NCI-H446 (cell line): ENCODE data around the gene GPR55.
"Not testable (repeated sequence)": the region's sequence is repeated elsewhere in the genome, so short reads cannot be mapped to it uniquely, and the experiment has no call there.

Experiments used
- DNase-seq, 2 experiments: peaks; one replicate each; lab custom pipeline; 2025; lab: John Stamatoyannopoulos, UW

GPR55 gene, protein sequence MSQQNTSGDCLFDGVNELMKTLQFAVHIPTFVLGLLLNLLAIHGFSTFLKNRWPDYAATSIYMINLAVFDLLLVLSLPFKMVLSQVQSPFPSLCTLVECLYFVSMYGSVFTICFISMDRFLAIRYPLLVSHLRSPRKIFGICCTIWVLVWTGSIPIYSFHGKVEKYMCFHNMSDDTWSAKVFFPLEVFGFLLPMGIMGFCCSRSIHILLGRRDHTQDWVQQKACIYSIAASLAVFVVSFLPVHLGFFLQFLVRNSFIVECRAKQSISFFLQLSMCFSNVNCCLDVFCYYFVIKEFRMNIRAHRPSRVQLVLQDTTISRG

DNA sequence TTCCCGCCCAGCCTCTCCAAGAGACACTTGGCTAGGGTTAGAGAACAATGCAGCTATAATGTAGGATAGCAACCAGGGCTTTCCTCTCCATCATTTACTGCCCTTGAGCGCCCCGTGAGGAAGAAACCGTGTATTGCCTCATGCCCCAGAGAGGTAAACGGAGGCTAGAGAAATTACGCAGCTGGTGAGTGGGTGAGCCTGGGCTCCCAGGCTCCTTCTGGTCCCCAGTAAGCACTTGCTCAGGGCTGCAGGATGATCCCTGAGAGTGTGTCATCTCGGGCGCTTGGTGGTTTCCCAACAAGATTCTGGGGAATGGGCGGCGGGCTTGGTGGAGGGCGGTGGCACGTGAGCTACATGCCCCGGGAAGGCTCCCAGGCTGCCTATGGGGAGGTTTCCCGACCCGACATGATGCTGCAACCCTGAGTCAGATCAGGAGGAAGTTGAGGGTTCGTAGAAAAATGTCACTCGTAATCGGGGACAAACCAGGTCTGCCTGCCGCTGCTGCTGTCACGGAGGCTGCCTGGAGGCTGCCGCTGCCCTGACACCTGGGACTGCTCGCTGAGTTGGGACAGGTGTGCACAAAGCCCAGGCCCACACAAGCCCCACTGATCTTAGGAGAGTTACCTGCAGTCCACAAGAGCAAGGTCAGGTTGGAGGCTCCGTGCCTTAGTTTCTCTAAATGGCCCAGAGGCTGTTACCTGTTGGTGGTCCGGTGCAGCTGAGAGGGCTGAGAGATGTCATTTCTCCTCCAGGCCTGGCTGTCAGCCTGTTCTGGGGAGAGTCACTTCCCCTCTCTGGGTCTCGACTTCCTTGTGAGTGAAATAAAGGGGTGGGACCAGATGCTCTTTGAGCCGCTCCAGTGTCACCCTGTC lies at the start of gene GPR55:
Gene GPR55 (minus strand): TSS at position 773 of the 872 bp plus-strand sequence. CDS start 14,280 bp downstream, outside the sequence.
- DNase-seq, result no peak

DNA sequence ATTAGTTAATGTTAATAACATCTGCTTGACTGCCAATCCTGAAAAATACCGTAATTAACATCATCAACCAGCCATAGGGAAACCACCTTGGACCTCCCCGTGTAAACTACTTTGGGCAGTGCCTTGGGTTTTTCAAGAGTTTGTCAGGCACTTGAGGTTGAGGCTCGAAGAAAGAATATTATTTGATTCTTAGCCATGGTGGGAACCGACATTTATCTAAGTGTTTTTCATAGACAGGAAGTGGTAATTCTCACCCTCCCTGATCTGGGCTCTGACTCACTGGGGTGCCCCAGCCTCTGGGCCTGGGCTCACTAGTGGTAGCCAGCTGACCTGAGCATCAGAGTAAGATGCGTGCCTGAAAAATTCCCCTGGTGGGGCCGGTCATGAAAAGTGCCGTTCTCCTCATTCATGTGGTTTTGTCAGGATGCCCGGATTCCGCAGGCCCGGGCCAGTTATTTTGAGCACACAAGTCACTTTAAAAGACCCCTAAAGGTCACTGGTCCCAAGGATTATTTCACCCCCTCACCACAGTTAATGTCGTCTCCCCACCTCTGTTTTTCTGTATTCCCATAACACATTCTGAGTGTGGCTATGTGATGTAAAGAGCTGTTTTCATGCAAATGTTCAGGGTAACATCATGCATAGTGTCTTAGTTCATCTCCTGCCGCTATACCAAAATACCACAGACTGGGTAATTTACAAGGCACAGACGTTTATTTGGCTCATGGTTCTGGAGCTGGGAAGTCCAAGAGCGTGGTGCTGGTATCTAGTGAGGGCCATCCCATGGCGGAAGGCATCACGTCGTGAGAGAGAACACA lies 49.3 kb upstream of the GPR55 start:
- no peak for DNase-seq

DNA sequence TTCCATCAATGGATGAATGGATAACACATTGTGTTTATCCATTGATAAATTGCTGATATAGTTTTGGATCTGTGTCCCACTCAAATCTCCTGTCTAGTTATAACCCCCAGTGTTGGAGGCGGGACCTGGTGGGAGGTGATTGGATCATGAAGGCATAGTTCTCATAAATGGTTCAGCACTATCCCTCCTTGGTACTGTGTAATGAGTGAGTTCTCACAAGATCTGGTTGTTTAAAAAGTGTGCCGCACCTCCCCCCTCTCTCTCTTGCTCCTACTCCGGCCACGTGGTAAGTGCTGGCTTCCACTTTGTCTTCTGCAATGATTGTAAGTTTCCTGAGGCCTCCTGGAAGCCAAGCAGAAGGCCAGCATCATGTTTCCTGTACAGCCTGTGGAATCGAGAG lies 47.0 kb upstream of the GPR55 start:
- DNase-seq, result no peak

DNA sequence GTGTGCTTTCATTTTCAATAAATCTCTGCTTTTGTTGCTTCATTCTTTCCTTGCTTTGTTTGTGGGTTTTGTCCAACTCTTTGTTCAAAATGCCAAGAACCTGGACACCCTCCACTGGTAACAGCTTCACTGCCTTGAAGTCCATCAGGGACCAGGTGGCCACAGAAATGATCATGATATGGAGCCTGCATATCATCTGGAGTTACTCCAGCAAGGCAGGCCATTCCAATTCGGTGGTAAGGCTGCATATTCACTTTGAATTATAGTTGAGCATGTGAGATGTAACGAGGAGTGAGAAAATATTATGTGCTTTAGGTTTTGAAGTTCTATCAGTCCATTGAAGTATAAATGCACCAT lies 44.6 kb upstream of the GPR55 start:
- DNase-seq, result no peak

DNA sequence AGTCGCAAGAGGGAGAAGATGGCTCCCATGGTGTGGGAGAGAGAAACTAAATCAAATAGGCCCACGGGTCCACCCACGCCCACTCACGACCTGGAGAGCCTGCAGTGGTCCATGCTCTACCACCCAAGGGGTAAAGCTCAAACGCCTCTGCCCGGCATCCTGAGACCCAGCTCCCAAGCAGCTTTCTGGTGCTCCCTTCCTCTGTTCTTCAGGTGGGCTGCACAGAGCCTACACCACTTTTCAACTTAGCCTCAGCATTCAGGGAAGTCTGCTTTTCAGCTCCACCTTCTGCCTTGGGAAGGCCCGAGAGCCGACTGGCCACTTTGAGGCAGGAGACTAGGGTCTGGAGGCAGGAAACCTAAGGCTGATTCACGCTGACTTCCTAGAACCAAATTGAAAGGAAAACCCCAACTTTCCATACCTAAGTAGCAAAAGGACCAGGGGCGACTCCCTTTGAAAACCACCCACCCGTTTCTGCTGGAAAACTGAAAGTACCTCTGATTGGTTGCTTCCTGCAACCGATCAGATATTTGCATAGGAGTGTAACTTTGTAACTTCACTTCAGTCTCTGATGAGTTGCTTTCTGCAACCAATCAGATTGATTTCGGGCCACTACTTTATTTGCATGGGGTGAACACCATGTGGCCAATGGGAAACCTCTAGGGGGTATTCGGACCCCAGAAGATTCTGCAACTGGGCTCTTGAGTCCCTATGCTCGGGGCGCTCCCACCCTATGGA lies 44.0 kb upstream of the GPR55 start:
- DNase-seq, result no peak

DNA sequence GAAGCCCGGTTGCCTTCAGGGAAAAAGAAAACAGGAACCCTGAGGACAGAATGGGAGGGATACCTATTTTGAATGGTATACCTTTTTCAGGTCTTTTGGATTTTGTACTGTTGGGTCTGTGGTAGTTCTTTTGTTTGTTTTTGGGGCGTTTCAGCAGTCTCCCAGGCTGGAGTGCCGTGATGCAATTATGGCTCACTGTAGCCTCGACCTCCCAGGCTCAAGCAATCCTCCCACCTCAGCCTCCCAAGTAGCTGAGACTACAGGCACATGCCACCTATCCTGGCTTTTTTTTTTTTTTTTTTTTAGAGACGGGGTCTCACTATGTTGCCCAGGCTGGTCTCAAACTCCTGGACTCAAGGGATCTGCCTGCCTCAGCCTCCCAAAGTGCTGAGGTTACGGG lies 43.3 kb upstream of the GPR55 start:
- not testable (repeated sequence) for DNase-seq

DNA sequence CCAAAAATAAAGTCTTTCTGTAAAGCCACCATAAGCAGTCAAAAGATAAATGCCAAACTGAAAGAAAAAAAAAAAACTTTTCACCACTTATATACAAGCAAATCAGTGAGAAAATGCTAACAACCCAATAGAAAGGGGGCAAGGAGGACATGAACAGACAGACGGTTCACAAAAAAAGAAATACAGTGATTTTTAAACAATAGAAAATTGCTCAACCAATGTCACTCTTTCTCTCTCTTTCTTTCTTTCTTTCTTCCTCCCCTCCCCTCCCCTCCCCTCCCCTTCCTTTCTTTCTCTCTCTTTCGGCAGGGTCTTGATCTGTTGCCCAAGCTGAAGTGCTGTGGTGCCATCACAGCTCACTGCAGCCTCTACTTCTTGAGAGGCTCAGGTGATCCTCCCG lies 42.1 kb upstream of the GPR55 start:
- no peak for DNase-seq

DNA sequence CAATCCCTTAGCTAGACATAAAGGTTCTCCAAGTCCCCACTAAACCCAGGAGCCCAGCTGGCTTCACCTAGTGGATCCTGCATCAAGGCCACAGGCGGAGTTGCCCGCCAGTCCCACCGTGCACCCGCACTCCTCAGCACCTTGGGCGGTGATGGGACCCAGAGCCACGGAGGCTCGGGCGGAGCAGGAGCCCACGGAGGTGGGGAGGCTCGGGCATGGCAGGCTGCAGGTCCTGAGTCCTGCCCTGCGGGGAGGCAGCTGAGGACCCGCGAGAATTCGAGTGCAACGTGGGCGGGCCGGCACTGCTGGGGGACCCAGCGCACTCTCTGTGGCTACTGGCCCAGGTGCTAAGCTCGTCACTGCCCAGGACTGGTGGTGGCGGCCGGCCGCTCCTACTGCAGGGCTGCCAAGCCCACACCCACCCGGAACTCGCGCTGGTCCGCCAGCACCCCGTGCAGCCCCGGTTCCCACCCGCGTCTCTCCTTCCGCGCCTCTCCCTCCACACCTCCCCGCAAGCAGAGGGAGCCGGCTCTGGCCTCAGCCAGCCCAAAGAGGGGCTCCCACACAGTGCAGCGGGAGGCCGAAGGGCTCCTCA lies 39.2 kb upstream of the GPR55 start:
- DNase-seq, result no peak

DNA sequence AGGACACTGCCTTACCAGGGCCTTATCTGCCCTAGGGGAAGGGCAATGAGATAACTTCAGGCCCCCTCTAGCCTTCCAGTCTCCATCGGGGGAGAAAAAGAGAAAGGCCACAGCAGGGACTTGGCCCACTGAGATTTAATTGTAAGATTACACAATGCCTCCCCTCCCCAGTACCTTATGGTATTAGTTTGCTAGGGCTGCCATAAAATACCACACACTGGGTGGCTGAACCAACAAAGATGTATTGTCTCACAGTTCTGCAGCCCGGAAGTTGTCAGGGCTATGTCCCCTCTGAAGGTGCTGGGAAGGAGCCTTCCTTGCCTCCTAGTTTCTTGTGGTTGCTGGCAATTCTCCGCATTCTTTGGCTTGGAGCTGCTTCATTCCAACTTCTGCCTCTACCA lies 36.0 kb upstream of the GPR55 start:
- no peak for DNase-seq

DNA sequence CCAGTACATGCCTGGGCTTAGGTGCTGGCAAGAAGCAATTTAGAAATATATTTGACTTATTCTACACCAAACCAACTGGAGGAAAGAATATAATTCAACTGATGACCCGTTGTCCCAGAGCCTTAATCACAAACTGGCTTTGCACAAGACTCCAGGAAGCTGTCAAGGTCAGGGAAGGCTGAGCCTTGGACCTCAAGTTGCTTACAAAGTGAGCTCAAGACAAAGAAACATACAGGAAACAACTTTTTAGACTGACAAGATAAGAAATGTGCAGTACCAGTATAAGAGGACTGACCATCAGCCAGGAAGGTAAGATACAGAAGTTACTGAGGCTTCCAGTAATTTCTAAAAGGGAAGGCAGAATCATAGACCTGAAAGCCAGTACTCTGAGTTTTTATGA lies 35.0 kb upstream of the GPR55 start:
- DNase-seq, result no peak

DNA sequence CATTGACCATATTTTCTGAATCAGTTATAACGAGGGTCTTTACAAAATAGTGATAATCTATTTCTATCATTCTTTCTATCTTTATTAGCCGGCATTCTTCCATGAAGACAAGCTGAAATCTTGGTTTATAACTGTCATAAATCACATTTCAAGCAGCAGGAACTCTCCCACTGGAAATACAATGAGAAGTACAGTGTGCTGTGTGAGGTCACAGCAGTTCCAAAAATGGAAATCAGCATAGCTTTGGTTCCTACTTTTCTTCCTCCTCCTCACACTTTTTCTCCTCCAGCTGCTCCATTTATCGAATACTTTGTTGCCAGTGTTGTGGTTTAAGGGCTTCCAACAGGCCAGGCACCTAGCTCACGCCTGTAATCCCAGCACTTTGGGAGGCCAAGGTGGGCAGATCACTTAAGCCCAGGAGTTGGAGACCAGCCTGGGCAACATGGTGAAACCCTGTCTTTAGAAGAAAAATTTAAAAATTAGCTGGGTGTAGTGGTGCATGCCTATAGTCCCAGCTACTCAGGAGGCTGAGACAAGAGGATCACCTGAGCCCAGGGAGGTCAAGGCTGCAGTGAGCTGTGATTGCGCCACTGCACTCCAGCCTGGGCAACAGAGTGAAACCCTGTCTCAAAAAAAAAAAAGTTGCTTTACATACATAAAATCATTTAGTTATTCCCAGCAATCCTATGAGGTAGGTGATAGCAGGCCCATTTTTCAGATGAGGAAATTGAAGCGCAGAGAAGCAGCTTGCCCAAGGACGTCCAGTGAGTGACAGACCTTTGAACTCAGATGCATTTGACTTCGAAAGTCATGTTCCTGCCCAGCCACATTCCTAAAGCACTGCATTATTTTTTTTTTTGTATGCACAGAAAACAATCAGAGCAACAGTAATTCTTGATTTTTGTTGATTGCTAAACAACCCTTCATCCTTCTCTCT lies 34.0 kb upstream of the GPR55 start:
- no peak for DNase-seq

DNA sequence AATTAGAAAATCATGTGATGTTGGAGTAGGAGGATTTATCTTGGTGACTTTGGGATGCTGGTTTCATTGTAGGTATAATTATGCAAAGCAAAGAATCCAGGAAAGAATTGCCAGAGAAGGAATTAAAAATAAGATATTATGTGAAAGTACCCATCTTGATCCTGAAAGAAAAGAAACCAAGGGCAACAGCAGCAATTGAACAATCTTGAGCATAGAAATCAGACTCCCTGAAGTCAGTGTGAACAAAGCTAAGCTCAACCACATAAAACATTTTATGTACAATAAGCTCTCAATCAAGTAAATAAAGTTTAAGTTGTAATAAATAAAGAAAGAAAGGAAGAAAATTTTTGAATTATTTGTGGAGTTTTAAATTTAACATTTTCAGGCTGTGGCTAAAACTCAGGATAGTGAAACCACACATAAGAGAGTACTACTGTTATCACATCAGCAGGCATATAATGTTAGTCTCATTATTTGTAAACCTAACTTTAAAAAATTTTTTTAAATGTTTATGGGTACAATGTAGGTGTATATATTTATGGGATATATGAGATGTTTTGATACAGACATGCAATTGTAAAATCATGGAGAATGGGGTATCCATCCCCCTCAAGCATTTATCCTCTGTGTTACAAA lies 32.8 kb upstream of the GPR55 start:
- no peak for DNase-seq

DNA sequence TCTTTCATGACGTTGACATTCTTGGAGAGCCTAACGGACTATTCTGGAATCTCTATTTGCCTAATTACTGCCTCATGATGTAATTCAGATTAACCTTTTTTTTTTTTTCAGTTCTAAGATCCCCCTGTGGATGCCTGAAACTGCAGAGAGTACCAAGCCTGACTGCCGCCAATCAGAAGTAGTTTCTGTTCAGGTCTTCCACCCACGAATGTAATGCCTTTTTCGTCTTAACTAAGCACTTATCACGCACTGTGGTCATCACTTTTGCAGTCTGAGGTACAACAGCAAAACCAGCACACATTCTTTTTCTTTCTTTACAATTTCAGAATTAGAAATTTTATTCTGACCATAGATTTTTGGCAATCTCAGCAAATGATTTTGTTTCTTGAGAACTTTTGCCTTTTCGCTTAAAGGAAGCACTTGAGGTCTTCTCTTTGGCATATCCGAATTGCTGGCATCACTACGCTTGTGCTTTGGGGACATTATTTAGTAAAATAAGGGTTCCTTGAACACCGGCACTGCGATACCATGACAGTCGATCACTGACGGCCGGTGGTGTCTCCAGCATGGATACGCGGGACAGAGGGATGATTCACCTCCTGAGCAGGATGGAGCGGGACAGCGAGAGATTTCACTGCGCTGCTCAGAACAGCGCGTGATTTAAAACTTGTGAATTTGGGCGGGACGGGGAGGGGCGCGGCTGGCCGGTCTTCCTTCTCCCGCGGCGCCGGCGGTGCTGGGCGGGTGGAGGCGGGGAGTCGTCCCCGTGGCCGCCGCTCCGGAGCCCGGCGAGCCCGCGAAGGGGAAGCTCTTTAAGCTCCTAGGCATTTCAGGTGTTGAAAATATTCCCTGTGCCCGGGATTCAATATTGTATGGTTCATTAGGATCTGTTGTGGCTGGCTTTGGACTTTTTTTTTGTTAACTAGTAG lies 32.0 kb upstream of the GPR55 start:
- no peak for DNase-seq

DNA sequence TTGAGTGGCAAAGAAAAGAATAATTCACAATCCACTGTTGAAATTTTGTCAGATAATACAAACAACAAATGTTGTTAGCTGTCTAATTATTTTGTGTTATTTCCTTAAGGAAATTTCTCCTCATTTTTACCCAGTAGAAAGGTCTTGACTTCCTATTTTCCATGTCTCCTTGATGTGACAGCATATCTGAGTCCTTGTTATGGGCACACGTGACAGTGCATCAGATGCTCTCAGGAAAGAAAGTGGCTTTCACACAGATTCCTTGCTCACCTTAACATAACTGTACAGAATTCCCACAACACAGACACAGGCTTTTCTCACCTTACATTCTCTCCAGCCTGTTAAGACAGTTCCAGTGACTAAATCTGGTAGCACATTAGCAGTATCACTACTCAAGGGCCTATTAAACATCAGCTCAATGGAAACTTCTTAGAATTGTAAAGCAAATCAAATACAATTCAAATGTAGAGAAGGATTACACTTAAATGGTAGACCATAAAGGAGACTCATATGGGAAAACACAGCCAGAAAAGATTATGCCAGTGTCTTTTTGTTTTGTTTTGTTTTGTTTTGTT lies 30.2 kb upstream of the GPR55 start:
- DNase-seq, result no peak

DNA sequence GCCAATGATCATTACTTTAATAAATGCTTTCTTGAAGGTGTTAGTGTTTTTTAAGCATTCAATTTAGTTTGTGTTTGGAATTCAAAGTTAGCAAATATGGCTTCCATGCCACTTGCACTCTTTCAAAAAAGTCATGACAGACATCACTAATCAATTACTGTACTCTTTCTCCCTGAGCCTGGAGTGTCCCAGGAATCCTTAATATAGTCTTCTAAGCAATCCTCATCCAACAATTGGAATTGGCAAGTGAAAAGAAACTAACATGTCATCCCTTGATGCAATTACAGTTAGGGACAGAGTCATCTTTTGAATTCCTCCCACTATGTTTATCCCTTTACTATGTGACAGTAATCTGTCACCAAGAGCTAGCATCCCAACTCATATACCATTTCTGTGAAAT lies 29.7 kb upstream of the GPR55 start:
- no peak for DNase-seq

DNA sequence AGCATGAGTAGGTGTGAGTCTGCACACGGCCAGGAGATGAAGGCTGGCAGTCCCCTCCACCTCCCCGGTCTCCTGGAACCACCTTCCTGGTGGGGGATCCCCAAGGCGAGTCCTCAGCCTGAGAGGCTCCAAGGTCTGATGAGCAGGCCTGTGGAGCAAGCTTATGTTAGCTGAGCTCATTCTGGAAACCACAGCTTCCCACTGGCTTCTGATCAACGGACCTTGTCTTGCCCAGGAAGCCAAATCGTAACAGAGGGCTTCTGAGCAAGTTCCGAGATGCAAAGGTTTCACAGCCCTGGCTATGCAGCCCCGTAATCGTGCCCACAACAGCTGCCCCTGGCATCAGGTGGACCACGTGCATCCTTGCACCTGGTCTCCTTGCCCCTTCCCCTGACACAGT lies 28.8 kb upstream of the GPR55 start:
- no peak for DNase-seq

DNA sequence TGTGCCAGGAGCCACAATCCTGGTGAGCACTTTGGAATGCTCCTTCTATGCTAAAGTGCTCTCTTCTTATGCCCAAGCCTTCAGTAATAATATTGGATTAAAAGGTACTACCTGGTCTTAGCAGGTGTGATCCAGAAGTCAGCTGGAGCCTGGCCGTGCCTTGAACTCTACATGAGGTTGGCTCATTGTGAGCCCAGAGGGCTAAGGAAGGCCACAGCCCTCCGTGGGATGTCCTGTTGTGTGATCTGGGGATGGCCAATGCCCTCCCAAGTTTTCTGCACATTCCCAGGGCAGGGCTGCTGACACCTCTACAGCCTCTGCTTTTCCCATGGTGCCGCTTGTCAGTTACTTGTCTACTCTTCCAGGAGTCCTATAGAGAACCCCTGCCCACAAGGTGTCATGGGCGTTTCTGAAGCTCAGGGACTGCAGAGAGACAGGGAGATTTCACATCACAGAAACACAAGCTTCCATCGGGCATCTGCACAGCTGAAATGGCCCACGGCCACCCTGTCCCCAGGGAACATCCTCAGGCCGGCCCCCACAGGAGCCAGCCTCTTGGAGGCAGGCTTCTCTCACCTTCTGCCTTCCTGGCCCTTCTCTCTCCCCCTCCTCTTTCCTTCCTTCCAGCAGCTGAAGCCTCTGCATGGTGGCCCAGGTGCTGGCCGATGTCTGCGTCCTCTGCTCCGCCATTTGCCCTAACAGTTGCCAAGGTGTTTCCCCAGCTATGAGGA lies 27.3 kb upstream of the GPR55 start:
- DNase-seq, result no peak

DNA sequence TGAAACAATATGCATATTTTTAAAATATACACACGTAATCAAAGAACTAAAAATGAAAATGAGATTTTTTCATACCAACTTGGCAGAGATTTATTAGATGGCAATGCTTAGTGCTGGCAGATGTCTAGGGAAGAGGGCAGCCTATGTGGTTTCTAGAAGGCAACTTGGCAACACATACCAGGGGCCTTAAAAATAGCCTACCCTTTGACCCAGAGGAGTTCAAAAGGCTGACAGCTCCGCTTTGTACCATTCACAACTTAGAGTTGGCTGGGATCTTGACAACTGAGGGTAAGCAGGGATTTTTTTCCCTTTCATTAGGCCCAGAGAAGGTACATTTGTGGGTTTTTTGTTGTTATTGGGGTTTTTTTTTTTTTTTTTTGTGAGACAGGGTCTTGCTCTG lies 26.4 kb upstream of the GPR55 start:
- DNase-seq, result no peak
